T-helper 2 cell treated with Interferon-gamma antibody and Interleukin-4, amounts not matched to agents 5 μg/mL and 100 μg/mL, for 36 hours (primary cell): ENCODE data around the gene SLC19A2.
A peak's percentile ranks its signal among the peaks of the same experiment; 100 is the strongest.
"Not testable (repeated sequence)": the region's sequence is repeated elsewhere in the genome, so short reads cannot be mapped to it uniquely, and the experiment has no call there.

Source experiments
- DNase-seq: peaks from one replicate; pipeline ENCODE4 v3.0.0; 2021; ENCODE audit warnings: low spot score
- H3K27ac Mint-ChIP-seq: one replicate; pipeline ENCODE4 v1.8.0; 2021; ENCODE audit warnings: mild to moderate bottlenecking, mixed read lengths
- H3K27me3 Mint-ChIP-seq: one replicate; pipeline ENCODE4 v1.8.0; 2021; ENCODE audit warnings: low read depth, mixed read lengths
- H3K36me3 Mint-ChIP-seq: one replicate; pipeline ENCODE4 v1.8.0; 2021; ENCODE audit warnings: low read depth, mixed read lengths
- H3K4me1 Mint-ChIP-seq: one replicate; pipeline ENCODE4 v1.8.0; 2021; ENCODE audit warnings: low read depth, mixed read lengths
- H3K4me3 Mint-ChIP-seq: one replicate; pipeline ENCODE4 v1.8.0; 2022; ENCODE audit warnings: mild to moderate bottlenecking, moderate library complexity, mixed read lengths
- H3K9me3 Mint-ChIP-seq: one replicate; pipeline ENCODE4 v1.8.0; 2021; ENCODE audit warnings: mixed read lengths

The SLC19A2 gene, protein sequence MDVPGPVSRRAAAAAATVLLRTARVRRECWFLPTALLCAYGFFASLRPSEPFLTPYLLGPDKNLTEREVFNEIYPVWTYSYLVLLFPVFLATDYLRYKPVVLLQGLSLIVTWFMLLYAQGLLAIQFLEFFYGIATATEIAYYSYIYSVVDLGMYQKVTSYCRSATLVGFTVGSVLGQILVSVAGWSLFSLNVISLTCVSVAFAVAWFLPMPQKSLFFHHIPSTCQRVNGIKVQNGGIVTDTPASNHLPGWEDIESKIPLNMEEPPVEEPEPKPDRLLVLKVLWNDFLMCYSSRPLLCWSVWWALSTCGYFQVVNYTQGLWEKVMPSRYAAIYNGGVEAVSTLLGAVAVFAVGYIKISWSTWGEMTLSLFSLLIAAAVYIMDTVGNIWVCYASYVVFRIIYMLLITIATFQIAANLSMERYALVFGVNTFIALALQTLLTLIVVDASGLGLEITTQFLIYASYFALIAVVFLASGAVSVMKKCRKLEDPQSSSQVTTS

DNA sequence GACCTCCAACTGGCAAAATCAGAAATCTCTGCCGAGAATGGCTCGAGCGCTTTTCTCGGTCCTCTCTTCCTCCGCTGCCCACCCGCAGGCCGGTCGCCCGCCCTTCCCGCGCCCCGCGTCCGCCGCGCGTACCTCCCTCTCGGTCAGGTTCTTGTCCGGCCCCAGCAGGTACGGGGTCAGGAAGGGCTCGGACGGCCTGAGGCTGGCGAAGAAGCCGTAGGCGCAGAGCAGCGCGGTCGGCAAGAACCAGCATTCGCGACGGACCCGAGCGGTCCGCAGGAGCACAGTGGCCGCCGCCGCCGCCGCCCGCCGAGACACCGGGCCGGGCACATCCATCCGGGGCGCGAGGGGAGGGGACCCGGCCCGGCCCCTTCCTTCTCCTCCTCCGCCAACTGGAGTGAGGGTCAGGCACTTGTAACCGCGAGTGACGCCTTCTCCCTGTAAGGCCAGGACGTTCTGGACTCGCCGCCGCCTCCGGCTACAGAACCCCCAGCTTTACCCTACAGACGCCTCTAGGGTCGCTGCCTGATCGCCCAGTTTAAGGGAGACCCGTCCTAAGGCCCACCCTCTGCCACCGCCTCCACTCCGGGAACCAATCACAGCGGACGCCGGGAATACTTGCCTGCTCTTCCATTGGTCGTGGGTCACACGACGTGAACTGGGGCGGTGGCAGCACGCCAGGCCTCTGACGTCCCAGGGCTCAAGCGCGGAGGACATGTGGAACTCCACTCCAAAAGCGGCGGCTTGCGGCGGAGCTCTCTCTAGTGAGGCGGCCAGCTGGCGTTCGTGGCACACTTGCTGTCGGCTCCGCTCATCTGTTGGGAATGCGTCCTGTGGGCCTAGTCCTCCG, at the start of gene SLC19A2:
Gene SLC19A2 (minus strand): TSS at position 514 of the 850 bp plus-strand sequence. CDS start 178 bp downstream, at position 336.
- Mint-ChIP-seq H3K27ac (peak within 1 kb of the TSS; percentile 89), H3K4me3 (peak within 1 kb of the TSS; percentile 96), H3K27me3 (no peaks in the 10 kb centered on the region), H3K36me3 (peaks cover 3% of the 10 kb centered on the region), H3K9me3 (no peaks in the 10 kb centered on the region), H3K4me1 (peaks cover 50% of the 10 kb centered on the region)
- DNase-seq: peak; percentile 95

DNA sequence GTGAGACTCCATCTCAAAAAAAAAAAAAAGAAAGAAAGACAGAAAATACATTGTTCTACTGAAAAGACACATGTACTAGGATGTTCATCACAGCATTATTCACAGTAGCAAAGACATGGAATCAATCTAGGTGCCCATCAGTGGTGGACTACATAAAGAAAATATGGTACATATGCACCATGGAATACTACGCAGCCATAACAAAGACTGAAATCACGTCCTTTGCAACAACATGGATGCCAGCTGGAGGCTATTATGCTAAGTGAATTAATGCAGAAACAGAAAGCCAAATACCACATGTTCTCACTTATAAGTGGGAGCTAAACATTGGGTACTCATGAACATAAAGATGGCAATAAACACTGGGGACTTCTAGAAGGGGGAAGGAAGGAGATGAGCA, 48.9 kb upstream of the SLC19A2 start:
- Mint-ChIP-seq H3K27me3 (no peaks in the 10 kb centered on the region), H3K9me3 (no peaks in the 10 kb centered on the region), H3K4me3 (no peak overlapping the region), H3K27ac (no peak overlapping the region), H3K36me3 (no peaks in the 10 kb centered on the region), H3K4me1 (peaks cover under 1% of the 10 kb centered on the region)
- no peak for DNase-seq

DNA sequence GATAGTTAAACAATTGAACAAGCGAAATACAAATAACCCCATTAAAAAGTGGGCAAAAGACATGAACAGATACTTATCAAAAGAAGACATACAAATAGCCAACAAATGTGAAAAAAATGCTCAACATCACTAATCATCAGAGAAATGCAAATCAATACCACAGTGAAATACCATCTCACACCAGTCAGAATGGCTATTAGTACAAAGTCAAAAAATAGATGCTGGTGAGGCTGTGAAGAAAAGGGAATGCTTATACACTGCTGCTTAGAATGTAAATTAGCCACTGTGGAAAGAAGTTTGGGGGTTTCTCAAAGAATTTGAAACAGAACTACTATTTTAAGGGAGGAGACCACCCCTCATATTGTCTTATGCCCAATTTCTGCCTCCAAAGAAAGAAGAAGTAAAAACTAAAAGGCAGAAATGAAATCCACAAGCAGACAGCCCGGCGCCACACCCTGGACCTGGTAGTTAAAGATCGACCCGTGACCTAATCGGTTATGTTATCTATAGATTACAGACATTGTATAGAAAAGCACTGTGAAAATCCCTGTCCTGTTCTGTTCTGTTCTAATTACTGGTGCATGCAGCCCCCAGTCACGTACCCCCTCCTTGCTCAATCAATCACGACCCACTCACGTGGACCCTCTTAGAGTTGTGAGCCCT, 47.9 kb upstream of the SLC19A2 start:
- H3K27ac Mint-ChIP-seq, H3K27me3 Mint-ChIP-seq, H3K9me3 Mint-ChIP-seq, H3K4me3 Mint-ChIP-seq, DNase-seq, H3K36me3 Mint-ChIP-seq: not testable (repeated sequence)
- H3K4me1 Mint-ChIP-seq: peaks cover 10% of the 10 kb centered on the region

DNA sequence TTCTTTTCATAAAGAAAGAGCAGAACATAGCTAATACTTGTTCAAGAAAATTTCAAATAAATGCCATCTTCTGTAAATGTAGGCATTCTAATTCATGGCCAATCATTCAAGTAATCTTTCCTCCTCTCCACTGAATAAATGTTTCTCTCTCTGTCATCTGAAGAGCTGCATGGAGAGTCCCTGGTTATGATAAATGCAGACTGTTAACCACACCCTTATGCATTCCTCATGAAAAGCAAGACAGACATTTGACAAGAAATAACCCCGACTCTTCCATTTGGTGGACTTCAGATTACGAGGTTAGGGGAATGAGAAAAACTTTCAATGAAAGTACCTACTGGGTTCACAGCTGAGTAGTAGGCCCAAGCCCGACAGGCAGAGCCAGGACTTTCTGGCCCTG, 44.7 kb upstream of the SLC19A2 start:
- no peaks in the 10 kb centered on the region for H3K27me3 Mint-ChIP-seq
- no peaks in the 10 kb centered on the region for H3K36me3 Mint-ChIP-seq

DNA sequence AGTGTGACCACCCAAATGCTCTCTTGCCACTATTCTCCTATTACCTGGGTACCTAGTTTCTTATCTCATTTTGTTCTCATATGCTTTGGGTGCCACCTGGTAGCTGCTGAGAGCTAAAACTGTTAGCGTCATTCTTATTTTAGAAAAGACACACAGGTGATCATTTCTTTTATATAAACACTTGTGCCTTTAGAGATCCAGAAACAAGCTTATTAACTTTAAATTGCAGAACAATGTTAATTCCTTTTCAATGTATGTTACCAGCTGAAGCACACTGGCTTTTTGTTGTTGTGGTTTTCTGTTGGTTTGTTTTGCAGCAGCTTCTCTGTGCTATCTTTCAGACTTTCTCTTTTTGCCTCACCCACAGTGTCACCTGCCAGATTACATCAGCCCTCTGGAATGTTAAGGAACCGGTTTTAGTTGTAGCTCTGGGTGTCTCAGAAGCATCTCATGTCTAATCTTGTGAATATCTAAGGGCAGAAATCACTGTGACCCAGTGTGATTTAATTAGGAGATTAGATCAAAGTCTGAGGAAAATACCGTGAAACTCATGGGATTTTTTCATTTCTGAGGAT, 43.4 kb upstream of the SLC19A2 start:
- H3K4me3 Mint-ChIP-seq: peak overlapping the region; percentile 53
- H3K36me3 Mint-ChIP-seq: peaks cover 3% of the 10 kb centered on the region
- no peak for DNase-seq
- no peaks in the 10 kb centered on the region for H3K27me3 Mint-ChIP-seq
- peaks cover 16% of the 10 kb centered on the region for H3K4me1 Mint-ChIP-seq
- peak overlapping the region; percentile 38 for H3K27ac Mint-ChIP-seq
- H3K9me3 Mint-ChIP-seq: no peaks in the 10 kb centered on the region

More for the DNA sequence above, 44.7 kb upstream of the SLC19A2 start:
- Mint-ChIP-seq H3K4me3 (no peak overlapping the region), H3K27ac (no peak overlapping the region), H3K4me1 (peaks cover 16% of the 10 kb centered on the region), H3K9me3 (no peaks in the 10 kb centered on the region)
- DNase-seq: no peak

DNA sequence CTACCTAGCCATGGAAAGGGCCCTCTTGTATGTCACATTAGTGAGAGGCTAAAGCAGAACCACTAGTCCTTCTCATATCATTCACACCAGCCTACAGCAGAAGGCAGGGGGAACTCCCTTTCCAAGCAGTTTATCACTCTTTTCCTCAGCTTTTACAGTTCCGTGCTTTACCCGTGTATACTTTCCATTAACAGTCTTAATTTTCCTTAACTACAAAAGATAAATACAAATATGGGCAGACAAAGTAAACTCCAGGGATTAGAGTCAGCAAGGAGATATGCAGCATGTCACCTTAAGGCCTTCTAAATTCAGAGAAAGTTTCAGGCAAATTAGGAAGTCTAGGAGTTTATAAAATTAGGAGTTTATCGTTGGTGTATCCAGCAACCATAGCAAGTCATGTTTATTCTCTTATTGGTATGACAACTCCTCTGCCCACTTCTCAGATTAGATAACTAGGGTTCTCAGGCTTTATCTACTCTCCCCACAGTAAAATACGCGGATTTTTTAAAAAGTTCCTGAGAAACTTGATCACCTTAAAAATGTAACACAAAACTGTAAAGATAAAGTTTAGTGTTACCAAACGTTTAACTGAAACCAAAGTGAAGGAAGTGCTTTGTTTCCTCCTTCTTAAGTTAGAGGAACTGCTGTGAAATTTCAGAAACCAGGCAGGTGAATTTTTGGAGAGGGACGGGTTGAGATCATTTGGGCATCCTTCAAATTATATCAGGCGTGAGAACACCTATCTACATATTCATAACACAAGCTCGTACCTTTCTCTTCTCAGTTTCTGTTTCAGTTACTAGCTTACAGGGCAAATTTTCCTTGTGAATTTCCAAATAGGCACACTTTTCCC, 42.7 kb upstream of the SLC19A2 start:
- DNase-seq: no peak
- Mint-ChIP-seq H3K36me3 (peaks cover 3% of the 10 kb centered on the region), H3K4me3 (peak overlapping the region; percentile 53), H3K27ac (peak overlapping the region; percentile 38), H3K4me1 (peaks cover 16% of the 10 kb centered on the region), H3K27me3 (no peaks in the 10 kb centered on the region), H3K9me3 (no peaks in the 10 kb centered on the region)

DNA sequence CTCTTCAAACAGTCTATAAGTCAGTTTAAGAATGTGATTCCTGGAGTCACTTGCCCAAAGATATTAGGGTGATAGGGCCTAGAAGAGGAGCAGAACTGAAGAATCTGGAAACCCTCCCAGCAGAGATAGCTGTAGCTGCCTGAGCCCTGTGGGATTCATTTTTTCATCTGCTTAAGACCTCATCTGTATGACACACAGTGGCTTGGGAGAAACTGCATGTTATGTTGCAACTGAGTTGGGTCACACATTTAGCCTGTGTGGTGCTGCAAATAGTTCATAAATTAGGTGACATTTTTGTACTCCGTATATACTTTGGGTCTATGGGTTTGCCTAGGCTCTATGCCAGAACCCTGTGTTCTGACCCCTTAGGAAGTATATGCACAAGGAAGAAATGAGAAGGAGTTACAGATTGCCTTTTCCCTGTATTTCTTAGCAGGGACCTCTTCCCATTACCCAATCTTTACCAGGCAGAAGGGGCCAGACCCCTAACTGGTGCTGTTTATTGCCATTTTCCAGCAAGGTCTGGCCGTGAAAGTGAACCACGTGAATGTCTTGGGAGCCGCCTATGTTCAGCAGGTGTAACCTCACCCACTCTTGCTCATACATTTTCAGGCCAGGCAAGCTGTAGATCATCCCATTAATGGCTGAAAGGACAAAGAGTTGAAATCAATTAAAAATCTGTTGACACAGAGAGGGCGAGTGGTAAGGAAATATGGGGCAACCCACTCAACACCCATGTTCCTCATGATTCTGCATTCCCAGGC, 41.9 kb upstream of the SLC19A2 start:
- Mint-ChIP-seq H3K4me1 (peaks cover 16% of the 10 kb centered on the region), H3K9me3 (no peaks in the 10 kb centered on the region), H3K27ac (no peak overlapping the region), H3K27me3 (no peaks in the 10 kb centered on the region), H3K4me3 (no peak overlapping the region), H3K36me3 (peaks cover 3% of the 10 kb centered on the region)
- no peak for DNase-seq

DNA sequence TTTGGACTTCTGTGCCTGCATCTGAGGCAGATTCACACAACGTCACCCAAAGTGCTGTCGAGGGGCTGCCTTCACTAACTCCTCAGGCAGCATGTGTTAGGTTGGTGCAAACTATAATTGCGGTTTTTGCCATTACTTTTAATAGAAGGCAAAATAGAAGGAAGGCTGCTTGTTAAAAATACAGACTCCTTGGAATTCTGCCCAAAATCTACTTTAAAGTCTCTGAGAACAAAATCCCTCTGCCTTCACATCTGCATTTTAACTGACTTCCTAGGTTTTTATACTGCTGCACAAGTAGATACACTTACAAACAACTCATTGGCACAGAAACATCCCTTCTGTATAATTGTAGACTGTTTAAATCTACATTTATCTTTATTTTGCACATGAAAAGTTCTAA, 41.3 kb upstream of the SLC19A2 start:
- Mint-ChIP-seq H3K27ac (no peak overlapping the region), H3K36me3 (peaks cover 3% of the 10 kb centered on the region), H3K27me3 (no peaks in the 10 kb centered on the region), H3K4me3 (no peak overlapping the region), H3K4me1 (peaks cover 16% of the 10 kb centered on the region), H3K9me3 (no peaks in the 10 kb centered on the region)
- DNase-seq: no peak

DNA sequence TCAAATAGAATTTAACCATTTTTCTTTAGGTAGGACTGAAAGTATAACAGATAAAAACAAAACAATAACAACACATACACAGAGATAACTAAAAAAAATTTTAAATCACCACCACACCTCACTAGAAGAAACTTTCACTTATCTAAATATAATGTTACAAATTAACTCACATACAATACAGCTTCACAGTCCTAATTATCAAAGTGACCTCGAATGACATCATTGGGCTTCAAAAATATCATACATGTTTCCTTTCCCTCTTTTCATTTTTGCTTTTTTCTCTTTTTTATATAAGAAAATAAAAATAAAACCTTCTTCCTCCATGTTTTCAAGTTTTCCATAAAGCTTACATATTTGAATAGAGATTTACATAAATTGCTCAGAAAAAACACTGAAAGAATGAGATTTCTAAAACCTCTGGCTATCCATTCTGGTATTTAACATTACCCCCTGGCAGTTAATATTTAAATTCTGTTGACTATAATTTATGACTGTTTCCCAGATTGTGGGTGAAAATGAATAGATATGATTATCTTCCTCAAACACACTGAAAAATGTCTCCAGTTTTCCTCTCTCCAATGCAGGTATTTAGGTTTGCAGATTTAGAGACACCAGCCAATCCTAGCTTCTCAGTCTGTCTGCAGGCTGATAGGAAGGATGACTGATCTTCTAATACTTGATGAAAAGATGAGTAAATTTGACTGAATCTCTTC, 40.5 kb upstream of the SLC19A2 start:
- H3K4me1 Mint-ChIP-seq: peaks cover 16% of the 10 kb centered on the region
- no peak overlapping the region for H3K27ac Mint-ChIP-seq
- no peak for DNase-seq
- H3K36me3 Mint-ChIP-seq: peaks cover 3% of the 10 kb centered on the region
- no peak overlapping the region for H3K4me3 Mint-ChIP-seq
- no peaks in the 10 kb centered on the region for H3K27me3 Mint-ChIP-seq
- no peaks in the 10 kb centered on the region for H3K9me3 Mint-ChIP-seq

DNA sequence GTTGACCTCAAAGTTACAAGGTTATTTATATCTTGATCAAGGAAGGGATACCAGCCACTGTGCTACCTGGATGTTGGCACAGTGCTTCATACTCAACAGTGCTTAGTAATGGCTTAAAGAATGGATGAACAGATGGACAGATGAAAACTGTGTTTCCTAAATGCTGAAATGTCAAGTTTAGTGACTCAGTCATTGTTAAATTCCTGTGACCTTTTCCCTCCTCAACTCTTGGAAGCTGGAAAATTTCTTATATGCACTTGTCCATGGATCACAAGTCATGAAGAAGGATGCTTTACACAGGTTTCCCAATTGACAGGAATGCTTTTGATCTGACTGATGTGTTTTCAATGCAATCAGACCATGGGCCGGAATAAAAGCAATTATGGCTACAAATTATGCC, 39.6 kb upstream of the SLC19A2 start:
- no peaks in the 10 kb centered on the region for H3K27me3 Mint-ChIP-seq
- peaks cover 16% of the 10 kb centered on the region for H3K4me1 Mint-ChIP-seq
- no peak for DNase-seq
- no peak overlapping the region for H3K27ac Mint-ChIP-seq
- H3K9me3 Mint-ChIP-seq: no peaks in the 10 kb centered on the region
- peaks cover 3% of the 10 kb centered on the region for H3K36me3 Mint-ChIP-seq
- H3K4me3 Mint-ChIP-seq: no peak overlapping the region

DNA sequence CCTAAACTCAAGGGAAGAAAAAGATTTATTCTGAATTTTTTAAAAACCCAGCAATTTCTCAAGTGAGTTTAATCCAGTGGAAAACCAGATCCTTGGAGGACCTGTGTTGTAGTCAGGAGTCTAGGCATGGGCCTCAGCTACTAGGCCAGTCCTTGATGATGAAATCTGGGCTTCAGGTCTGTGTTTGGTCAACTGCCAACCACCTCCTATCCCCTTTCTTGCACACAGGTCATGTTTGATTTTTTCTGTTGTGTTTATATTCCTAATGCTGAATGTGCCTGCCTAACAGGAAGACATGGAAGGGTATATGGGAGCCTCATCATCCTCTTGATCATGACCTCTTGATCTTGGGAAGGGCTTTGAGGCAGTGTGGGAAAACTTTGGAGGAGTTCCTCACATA, 38.2 kb upstream of the SLC19A2 start:
- Mint-ChIP-seq H3K4me1 (peaks cover 8% of the 10 kb centered on the region), H3K4me3 (no peak overlapping the region), H3K27ac (no peak overlapping the region), H3K9me3 (no peaks in the 10 kb centered on the region), H3K27me3 (no peaks in the 10 kb centered on the region), H3K36me3 (peaks cover 4% of the 10 kb centered on the region)
- DNase-seq: no peak

DNA sequence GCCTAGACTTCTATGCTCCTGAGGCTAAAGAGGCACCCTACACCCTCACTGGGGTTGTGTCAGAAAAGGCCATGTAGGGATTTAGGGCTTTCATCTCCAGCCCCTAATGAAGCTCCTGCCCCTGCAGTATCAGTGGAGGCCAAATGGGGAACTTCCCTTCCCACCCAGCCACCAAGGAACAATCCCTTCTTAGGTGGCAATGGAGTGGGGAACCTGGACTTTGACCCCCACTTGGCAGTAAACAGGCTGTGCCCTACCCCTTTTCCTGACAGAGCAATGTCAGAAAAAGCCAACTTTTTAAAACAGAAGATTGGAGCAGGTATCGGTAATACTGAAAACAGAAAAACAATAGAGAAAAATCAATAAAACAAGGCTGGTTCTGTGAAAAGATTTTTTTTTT, 35.5 kb upstream of the SLC19A2 start:
- Mint-ChIP-seq H3K4me1 (no peaks in the 10 kb centered on the region), H3K27ac (no peak overlapping the region), H3K27me3 (no peaks in the 10 kb centered on the region), H3K9me3 (no peaks in the 10 kb centered on the region), H3K4me3 (no peak overlapping the region), H3K36me3 (peaks cover 6% of the 10 kb centered on the region)
- no peak for DNase-seq
